ENCODE measurements around the gene POLE2.

- TF ChIP-seq, protein P1, sequence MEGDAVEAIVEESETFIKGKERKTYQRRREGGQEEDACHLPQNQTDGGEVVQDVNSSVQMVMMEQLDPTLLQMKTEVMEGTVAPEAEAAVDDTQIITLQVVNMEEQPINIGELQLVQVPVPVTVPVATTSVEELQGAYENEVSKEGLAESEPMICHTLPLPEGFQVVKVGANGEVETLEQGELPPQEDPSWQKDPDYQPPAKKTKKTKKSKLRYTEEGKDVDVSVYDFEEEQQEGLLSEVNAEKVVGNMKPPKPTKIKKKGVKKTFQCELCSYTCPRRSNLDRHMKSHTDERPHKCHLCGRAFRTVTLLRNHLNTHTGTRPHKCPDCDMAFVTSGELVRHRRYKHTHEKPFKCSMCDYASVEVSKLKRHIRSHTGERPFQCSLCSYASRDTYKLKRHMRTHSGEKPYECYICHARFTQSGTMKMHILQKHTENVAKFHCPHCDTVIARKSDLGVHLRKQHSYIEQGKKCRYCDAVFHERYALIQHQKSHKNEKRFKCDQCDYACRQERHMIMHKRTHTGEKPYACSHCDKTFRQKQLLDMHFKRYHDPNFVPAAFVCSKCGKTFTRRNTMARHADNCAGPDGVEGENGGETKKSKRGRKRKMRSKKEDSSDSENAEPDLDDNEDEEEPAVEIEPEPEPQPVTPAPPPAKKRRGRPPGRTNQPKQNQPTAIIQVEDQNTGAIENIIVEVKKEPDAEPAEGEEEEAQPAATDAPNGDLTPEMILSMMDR (conservative IDR thresholded peaks at IDR 0.05; ENCODE audit: low read length), result no peak
- TF ChIP-seq EZH2phosphoT487 (IDR thresholded peaks at IDR 0.05; ENCODE audit: borderline replicate concordance, low read depth, low read length), result no peak
These were observed 34.5 kb downstream of the POLE2 start for GRCh38 chr14:49653508-49653907.

All from OCI-LY7 (cell line).